Measurements from ENCODE around the gene HNRNPUL2. TPM values are rescaled to one million over a fixed set of nuclear protein-coding genes. Genes with fewer than 3 reads are reported as not detected.

The HNRNPUL2 gene
- polyA plus RNA-seq (2011; rRNA removed) (26.6 and 28.2 TPM in 2 replicates), polyA minus RNA-seq (2011; rRNA and poly(A)+ RNA removed) (20.5 and 21.6 TPM in 2 replicates)

DNA sequence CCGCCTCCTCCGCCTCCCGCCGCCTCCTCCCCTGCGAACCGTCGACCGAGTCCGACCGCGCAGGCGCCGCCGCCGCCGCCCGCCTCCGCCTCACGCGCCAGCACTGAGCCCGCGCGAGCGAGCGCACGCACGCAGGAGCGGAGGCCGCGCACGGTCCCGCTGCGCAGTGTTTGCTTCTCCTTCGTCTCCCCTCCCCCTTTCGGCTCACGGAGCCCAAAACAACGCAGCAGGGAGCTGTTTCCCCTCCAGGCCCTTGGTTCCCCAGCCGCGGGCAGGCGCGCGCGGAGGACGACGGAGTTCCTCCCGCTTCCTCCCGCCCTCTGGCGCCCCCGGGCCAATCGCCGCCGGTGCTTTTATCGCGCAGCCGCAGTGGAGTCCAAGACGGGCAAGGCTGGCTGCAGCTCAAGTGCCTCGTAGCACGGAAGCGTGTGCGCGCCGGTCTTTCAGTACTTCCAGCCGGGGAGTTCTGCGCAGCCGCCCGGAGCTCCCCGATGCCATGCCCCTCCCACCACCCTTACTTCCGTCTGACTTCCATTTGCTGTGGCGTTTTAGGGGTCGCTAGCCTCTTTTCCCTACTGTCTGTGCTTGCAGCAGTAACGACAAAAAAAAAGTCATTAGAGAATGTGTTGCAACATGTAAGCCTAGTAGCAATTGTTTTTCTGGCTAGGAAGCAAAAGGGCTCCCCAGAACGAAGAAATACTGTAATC is at the start of gene HNRNPUL2:
HNRNPUL2 (minus strand) TSS at position 293 of the 707 bp plus-strand sequence. CDS start 301 bp downstream, outside the sequence.
- peak; percentile 99 for DNase-seq (ENCODE audit: low read depth, low spot score)
- ChIA-PET POLR2A (interaction anchor here (0.5 to 3.7 kb wide), 31 partner anchors 12 to 1628 kb away, joined by 3 to 41 read pairs (median 4); partner anchors contain the start of genes C11orf98, CSKMT, EEF1G and GANAB), CTCF (interaction anchor here (0.5 to 1.8 kb wide), 5 partner anchors 21 to 59 kb away, joined by 3 to 6 read pairs (median 3); no protein-coding TSS in a partner anchor)
- Histone ChIP-seq H3K9me3 (ENCODE audit: control insufficient read depth, insufficient read depth, low read length) (no peaks in the 10 kb centered on the region; the same call in 1 of the 2 replicates), H3K4me3 (ENCODE audit: low read depth, low read length) (peak within 1 kb of the TSS; percentile 99), H3K27ac (ENCODE audit: low read depth, low read length) (peak within 1 kb of the TSS; percentile 98), H3K27me3 (ENCODE audit: control insufficient read depth, insufficient read depth, low read length) (no peaks in the 10 kb centered on the region)
- TF ChIP-seq CTCF (IDR thresholded peaks at IDR 0.05; ENCODE audit: low read depth, low read length) = 0 out of 2 replicates have a peak, but pooled peaks have one; percentile 11

GRCh38 chr11:62775646-62776045 is 48.4 kb upstream of the HNRNPUL2 start:
- CTCF ChIA-PET = interaction anchor here (1.0 to 2.7 kb wide), 2 partner anchors 9 to 10 kb away, joined by 3 to 30 read pairs; no protein-coding TSS in a partner anchor
- DNase-seq (ENCODE audit: low read depth, low spot score) = no peak
- Histone ChIP-seq H3K4me3 (ENCODE audit: low read depth, low read length) (no peak overlapping the region), H3K27me3 (ENCODE audit: control insufficient read depth, insufficient read depth, low read length) (no peaks in the 10 kb centered on the region), H3K27ac (ENCODE audit: low read depth, low read length) (no peak overlapping the region), H3K9me3 (ENCODE audit: control insufficient read depth, insufficient read depth, low read length) (no peaks in the 10 kb centered on the region)
- no peak for TF ChIP-seq CTCF (IDR thresholded peaks at IDR 0.05; ENCODE audit: low read depth, low read length)
- POLR2A ChIA-PET = interaction anchor here (0.8 to 1.0 kb wide), 2 partner anchors 11 to 111 kb away, joined by 3 to 6 read pairs; partner anchors contain the start of genes C11orf98 and CSKMT

- POLR2A ChIA-PET = interaction anchor here (0.6 to 1.0 kb wide), 2 partner anchors 81 to 109 kb away, joined by 3 to 6 read pairs; partner anchors contain the start of genes C11orf98 and CSKMT
Observed at GRCh38 chr11:62774407-62774806, 47.1 kb upstream of the HNRNPUL2 start.

DNA sequence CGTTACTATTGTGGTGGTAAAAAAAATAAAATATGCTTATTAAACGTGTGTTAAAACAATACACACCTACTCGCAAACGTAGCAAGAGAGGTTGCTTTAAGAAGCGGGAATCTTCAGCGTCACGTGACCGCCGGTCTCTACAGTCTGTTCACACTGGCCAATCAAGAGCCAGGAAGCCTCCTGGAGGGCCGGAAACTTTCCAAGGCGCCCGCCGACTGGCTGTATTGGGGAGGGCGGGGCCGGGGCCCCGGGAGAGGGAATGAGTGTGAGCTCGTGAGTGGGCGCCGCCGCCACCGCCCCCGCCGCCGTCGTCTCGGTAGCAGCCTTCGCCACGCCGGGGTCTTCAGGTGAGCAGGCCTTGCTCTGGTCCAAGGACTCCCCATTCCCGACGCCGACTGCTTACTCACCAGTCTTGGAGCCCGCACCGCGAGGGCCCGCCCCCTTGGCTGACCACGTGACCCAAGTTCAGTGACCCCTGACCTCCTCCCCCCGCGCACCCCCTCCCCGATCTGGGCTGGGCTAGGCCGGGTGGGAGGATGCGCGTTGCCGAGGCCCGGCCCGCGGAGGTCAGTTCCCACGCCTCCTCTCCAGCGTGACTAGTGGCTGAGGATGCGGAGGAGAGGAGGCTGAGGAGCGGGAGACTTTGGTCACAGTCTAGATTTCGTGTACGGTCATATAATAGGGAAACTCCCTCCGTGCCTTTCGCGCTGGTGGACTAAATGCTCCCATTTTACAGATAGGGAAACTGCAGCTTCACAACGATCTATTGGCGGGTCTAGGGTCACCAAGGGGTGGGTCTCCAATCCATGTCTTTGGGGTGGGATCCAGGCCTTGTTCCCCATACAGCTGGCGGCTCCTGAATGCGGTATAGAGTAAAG is 44.1 kb upstream of the HNRNPUL2 start, which contains the start of gene TAF6L:
TAF6L (plus strand) TSS at position 253 of the 878 bp plus-strand sequence. CDS start 4,388 bp downstream, outside the sequence.
- Histone ChIP-seq H3K9me3 (ENCODE audit: control insufficient read depth, insufficient read depth, low read length) (no peaks in the 10 kb centered on the region), H3K4me3 (ENCODE audit: low read depth, low read length) (peak within 1 kb of the TSS; percentile 77), H3K27ac (ENCODE audit: low read depth, low read length) (peak within 1 kb of the TSS; percentile 85), H3K27me3 (ENCODE audit: control insufficient read depth, insufficient read depth, low read length) (no peaks in the 10 kb centered on the region)
- CTCF ChIA-PET = interaction anchor here (0.5 to 1.7 kb wide), 6 partner anchors 10 to 158 kb away, joined by 3 to 9 read pairs (median 4); partner anchors contain the start of genes POLR2G and TMEM179B
- peak; percentile 89 for DNase-seq (ENCODE audit: low read depth, low spot score)
- POLR2A ChIA-PET = interaction anchor here (0.7 to 3.1 kb wide), 9 partner anchors 10 to 106 kb away, joined by 3 to 21 read pairs (median 6); partner anchors contain the start of genes C11orf98, CSKMT, HNRNPUL2 and POLR2G
- no peak for TF ChIP-seq CTCF (IDR thresholded peaks at IDR 0.05; ENCODE audit: low read depth, low read length)

More at GRCh38 chr11:62774407-62774806, 47.1 kb upstream of the HNRNPUL2 start:
- Histone ChIP-seq H3K4me3 (ENCODE audit: low read depth, low read length) (no peak overlapping the region), H3K9me3 (ENCODE audit: control insufficient read depth, insufficient read depth, low read length) (no peaks in the 10 kb centered on the region), H3K27me3 (ENCODE audit: control insufficient read depth, insufficient read depth, low read length) (no peaks in the 10 kb centered on the region), H3K27ac (ENCODE audit: low read depth, low read length) (no peak overlapping the region)
- CTCF ChIA-PET = interaction anchor here (1.0 to 2.7 kb wide), 2 partner anchors 10 to 12 kb away, joined by 3 to 30 read pairs; no protein-coding TSS in a partner anchor
- no peak for TF ChIP-seq CTCF (IDR thresholded peaks at IDR 0.05; ENCODE audit: low read depth, low read length)
- no peak for DNase-seq (ENCODE audit: low read depth, low spot score)

Data from AG04450 (cell line).